GM12872 (cell line): Measurements from ENCODE around the gene C4BPB.

Experiments used
- TF ChIP-seq, protein P1 (sequence below): IDR thresholded peaks from 3 replicates; pipeline ENCODE4 v1.5.1; 2011; ENCODE audit warnings: low read depth, mild to moderate bottlenecking, low read length, moderate library complexity; ENCODE audit not compliant: insufficient read depth

Gene C4BPB

DNA sequence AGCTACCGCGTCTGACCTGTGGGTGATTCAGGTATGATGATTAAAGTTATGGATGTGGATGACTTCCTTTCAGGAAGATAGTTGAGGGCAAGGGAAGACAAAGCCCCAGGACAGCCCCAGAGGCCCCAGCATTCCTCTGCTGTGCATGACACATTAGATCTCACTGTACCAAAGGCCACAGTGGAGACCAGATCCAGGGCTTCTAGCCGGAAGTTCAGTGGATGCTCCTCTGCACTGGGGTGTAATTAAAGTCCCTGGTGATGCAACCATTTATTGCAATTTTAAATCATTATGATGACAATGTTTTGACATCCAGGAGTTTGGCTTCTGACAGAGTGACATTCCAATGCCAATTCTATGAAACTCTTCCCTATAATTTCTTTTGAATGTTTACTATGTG, 20.3 kb downstream of the C4BPB start:
- TF ChIP-seq, protein P1, sequence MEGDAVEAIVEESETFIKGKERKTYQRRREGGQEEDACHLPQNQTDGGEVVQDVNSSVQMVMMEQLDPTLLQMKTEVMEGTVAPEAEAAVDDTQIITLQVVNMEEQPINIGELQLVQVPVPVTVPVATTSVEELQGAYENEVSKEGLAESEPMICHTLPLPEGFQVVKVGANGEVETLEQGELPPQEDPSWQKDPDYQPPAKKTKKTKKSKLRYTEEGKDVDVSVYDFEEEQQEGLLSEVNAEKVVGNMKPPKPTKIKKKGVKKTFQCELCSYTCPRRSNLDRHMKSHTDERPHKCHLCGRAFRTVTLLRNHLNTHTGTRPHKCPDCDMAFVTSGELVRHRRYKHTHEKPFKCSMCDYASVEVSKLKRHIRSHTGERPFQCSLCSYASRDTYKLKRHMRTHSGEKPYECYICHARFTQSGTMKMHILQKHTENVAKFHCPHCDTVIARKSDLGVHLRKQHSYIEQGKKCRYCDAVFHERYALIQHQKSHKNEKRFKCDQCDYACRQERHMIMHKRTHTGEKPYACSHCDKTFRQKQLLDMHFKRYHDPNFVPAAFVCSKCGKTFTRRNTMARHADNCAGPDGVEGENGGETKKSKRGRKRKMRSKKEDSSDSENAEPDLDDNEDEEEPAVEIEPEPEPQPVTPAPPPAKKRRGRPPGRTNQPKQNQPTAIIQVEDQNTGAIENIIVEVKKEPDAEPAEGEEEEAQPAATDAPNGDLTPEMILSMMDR: no peak

DNA sequence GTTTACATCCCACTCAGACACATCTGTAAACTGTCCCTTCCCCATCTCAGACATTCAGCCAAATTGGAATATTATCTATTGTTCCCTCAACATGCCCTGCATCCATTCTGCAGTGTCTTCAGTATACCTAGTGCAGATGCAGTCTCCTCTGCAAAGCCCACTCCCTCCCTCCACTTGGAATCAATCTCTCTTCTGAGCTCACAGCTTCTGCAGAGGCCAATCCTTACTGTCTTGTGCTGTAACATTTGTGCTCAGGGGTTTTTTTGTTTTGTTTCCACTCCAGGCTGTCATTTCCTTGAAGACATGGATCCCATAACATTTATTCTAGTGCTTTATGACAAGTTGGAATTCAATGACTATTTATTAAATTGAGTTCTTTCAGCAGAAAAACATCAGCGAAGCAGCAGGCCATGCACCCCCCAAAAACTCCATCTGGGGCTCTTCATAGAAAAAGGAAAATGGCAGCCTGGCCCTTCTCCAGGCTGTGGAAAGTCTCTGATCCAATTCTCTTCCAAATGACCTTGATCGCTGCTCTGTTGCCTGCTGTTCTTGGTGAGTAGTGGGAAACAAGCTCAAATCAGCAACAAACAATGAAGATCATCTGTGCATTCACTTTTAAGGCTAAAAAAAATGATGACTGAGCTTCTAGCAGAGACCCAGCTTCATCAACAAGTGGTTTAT, 24.1 kb downstream of the C4BPB start:
- TF ChIP-seq, protein P1: no peak

DNA sequence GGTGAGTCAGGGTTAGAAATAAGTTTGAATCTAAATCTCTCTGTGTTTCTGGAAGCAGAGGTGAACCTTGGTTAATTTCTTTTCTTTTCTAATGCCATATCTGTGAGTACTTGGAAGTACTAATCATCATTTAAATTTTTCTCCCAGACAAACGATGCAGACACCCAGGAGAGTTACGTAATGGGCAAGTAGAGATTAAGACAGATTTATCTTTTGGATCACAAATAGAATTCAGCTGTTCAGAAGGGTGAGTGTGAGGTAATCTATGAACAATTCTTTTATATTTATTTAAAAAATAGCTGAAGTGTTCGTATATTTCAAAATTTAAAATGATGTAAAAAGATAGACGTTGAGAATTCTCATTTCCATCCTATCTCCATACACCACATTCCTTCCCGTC, 26.6 kb downstream of the C4BPB start:
- TF ChIP-seq, protein P1: no peak

DNA sequence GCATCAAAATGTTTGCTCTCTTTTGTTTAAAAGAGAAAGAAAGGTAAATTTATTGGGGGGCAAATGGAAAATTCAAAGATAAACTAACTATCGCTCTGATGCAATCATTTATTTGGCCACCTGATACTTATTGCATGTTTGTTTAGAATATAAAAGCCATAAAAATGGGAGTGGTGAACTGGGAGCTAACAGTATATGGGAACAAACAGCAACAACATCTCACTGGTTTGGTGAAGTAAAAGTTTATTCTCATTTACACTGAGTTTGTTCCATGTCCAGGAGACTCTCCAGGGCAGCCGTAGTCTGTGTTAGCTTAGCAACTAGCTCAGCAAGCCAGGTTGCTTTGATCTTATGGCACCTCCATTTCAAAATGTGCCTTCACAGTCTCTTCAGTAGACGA, 35.7 kb downstream of the C4BPB start:
- TF ChIP-seq, protein P1: no peak

DNA sequence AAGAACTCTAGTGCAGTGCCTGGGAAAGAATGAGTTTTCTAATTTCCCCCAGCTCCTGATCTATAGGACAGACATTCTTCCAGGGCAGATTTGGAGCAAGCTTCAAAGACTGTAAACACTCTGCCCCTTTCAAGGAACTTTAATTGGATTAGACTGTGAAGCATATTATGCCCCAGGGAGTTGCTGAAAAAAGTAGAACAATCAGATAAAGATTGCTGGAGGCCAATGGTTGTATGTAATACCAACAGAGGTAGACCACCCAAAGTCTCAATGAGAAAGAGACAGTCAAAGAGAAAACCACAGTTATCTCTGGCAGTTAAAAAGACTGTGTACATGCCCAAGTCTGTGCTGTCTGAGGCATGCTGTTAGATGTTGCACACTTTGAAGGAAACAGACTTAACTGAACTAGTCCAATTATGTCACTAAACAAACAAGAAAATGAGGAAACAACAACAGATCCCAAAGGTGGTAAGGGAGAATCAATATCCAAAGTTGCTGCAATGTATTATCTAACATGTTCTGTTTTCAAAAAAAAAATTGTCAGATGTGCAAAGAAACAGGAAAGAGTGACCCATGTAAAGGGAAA, 39.8 kb downstream of the C4BPB start:
- TF ChIP-seq, protein P1: no peak

DNA sequence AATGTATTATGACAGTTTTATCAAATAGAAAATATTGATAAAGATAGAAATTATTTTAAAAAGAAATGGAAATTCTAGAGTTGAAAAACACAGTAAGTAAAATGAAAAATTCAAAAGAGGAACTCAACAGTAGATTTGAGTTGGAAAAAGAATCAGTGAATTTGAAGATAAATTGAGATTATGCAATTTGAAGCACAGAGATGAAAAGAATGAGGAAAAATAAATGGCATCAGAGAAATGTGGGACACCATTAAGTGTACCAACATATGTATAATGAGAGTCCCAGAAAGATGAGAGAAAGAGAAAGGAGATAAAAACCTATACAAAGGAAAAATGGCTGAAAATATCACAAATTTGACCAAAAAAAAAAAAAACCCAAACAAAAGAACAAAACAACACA, 40.4 kb downstream of the C4BPB start:
- TF ChIP-seq, protein P1: no peak

DNA sequence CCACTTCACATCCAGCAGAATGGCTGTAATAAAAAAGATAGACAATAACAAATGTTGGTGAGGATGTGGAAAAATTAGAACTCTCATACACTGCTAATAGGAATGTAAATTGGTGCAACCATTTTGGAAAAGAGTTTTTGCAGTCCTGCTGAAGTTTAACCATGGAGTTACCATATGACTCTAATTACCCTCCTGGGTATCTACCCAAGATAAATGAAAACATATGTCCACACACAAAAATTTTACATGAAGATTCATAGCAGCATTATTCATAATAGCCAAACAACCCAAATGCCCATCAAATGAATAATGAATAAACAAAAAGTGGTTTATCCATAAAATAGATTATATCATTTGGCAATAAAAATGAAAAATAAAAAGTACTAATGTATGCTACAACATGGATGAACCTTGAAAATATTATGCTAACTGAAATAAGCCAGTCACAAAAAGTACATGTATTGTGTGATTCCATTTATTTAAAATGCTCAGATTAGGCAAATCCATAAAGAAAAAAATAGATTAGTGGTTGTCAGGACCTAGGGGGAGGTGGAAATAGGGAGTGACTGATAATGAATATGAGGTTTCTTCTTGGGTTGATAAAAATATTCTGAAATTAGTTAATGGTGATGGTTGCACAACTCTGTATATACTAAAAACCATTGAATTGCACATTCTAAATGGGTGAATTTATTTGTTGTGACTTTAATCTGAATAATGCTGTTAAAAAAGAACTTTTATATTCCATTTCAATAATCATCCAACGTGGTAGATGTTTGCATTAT, 41.8 kb downstream of the C4BPB start:
- TF ChIP-seq, protein P1: no peak
